ENCODE measurements around the gene DLG4.
"Not testable (repeated sequence)": the region's sequence is repeated elsewhere in the genome, so short reads cannot be mapped to it uniquely, and the experiment has no call there.

DLG4 gene

DNA sequence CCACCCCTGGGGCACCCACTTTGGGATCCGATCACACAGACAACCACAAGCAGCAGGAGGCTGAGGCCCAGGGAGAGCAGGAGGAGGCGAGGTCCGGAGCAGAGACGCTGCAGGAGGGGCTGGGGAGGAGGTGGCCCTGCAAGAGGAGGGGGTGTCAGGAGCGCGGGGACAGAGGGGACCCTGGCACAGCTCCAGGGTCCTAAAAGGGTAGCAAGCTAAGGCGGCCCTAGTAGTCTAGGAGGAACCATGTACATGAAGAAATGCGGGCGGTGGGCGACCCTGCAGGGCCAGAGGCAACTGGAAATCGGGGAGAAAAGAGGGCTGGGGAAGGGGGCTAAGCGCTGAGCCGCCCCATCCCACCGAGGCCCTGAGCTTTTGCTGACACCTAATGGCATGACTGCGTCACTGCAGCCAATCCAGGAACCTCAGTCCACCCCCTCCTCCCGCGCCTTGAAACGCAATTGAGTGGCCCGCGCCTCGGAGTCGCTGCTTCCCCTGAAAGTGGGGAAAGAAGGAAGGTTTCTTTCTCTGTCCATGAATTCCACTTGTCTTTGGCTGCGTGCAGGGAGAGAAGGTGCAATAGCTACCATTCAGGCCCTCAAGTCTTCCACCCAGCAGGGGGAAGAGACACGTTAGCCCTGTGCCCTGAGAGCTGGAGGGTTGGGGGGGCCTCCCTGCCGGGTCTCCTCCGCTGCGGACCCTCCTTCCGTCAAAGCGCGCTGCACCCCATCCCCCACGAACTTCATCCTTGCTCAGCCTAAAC, 42.3 kb downstream of the DLG4 start:
- H3K27ac ChIP-seq (ENCODE audit: low read depth, low read length), result no peak overlapping the region
- H3K4me3 ChIP-seq (ENCODE audit: low read depth in 1 of 5, low read length in 5 of 5), result peak overlapping the region; percentile 43 to 64 (median 57)
- H3K36me3 ChIP-seq (ENCODE audit: control insufficient read depth in 5 of 5, insufficient read depth in 5 of 5, low read length in 5 of 5), result no peaks in the 10 kb centered on the region
- peaks cover 2 to 24% (median 24%) of the 10 kb centered on the region in 5 donors for H3K4me1 ChIP-seq (ENCODE audit: control insufficient read depth in 5 of 5, insufficient read depth in 5 of 5, low read length in 5 of 5)
- H3K9me3 ChIP-seq (ENCODE audit: control insufficient read depth in 5 of 5, low read length in 5 of 5), result no peaks in the 10 kb centered on the region
- H3K27me3 ChIP-seq (ENCODE audit: control insufficient read depth in 5 of 5, insufficient read depth in 4 of 5, low read length in 5 of 5), result peaks cover 15 to 35% (median 24%) of the 10 kb centered on the region in 5 donors
- H3K9ac ChIP-seq (ENCODE audit: low read length in 5 of 5), result peak overlapping the region in 3 of 5 donors; percentile 35 to 54 (median 53)

- Histone ChIP-seq H3K27ac (ENCODE audit: low read depth, low read length) (no peak overlapping the region), H3K4me1 (ENCODE audit: control insufficient read depth in 5 of 5, insufficient read depth in 5 of 5, low read length in 5 of 5) (peaks cover 2 to 24% (median 24%) of the 10 kb centered on the region in 5 donors), H3K27me3 (ENCODE audit: control insufficient read depth in 5 of 5, insufficient read depth in 4 of 5, low read length in 5 of 5) (peaks cover 15 to 35% (median 24%) of the 10 kb centered on the region in 5 donors), H3K36me3 (ENCODE audit: control insufficient read depth in 5 of 5, insufficient read depth in 5 of 5, low read length in 5 of 5) (no peaks in the 10 kb centered on the region), H3K9ac (ENCODE audit: low read length in 5 of 5) (no peak overlapping the region), H3K9me3 (ENCODE audit: control insufficient read depth in 5 of 5, low read length in 5 of 5) (no peaks in the 10 kb centered on the region), H3K4me3 (ENCODE audit: low read depth in 1 of 5, low read length in 5 of 5) (peak overlapping the region in 1 of 5 donors; percentile 64)
These were observed 42.8 kb downstream of the DLG4 start for GRCh38 chr17:7176841-7177190.

GRCh38 chr17:7176107-7176840, 43.4 kb downstream of the DLG4 start:
- no peak overlapping the region for H3K27ac ChIP-seq (ENCODE audit: low read depth, low read length)
- H3K9ac ChIP-seq (ENCODE audit: low read length in 5 of 5), result no peak overlapping the region
- H3K4me3 ChIP-seq (ENCODE audit: low read depth in 1 of 5, low read length in 5 of 5), result no peak overlapping the region
- no peaks in the 10 kb centered on the region for H3K36me3 ChIP-seq (ENCODE audit: control insufficient read depth in 5 of 5, insufficient read depth in 5 of 5, low read length in 5 of 5)
- H3K27me3 ChIP-seq (ENCODE audit: control insufficient read depth in 5 of 5, insufficient read depth in 4 of 5, low read length in 5 of 5), result peaks cover 15 to 35% (median 24%) of the 10 kb centered on the region in 5 donors
- no peaks in the 10 kb centered on the region for H3K9me3 ChIP-seq (ENCODE audit: control insufficient read depth in 5 of 5, low read length in 5 of 5)
- H3K4me1 ChIP-seq (ENCODE audit: control insufficient read depth in 5 of 5, insufficient read depth in 5 of 5, low read length in 5 of 5), result peaks cover 2 to 24% (median 24%) of the 10 kb centered on the region in 5 donors

DNA sequence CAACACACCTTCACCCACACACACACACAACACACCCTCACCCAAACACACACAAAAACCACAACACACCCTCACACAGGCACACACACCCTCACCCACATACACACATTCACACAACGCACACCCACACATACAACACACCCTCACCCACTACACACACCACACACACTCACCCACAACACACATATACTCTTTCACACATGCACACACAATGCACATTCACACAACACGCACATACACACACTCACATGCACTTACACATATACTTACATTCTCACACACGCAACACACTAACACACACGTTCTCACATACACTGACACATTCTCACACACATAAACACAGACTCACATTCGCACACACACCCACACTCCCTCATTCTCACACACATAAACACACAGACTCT, 44.3 kb downstream of the DLG4 start:
- Histone ChIP-seq H3K9me3 (ENCODE audit: control insufficient read depth in 5 of 5, low read length in 5 of 5) (no peaks in the 10 kb centered on the region), H3K4me1 (ENCODE audit: control insufficient read depth in 5 of 5, insufficient read depth in 5 of 5, low read length in 5 of 5) (peaks cover 2 to 24% (median 24%) of the 10 kb centered on the region in 5 donors), H3K9ac (ENCODE audit: low read length in 5 of 5) (no peak overlapping the region), H3K4me3 (ENCODE audit: low read depth in 1 of 5, low read length in 5 of 5) (no peak overlapping the region), H3K27ac (ENCODE audit: low read depth, low read length) (no peak overlapping the region), H3K36me3 (ENCODE audit: control insufficient read depth in 5 of 5, insufficient read depth in 5 of 5, low read length in 5 of 5) (no peaks in the 10 kb centered on the region), H3K27me3 (ENCODE audit: control insufficient read depth in 5 of 5, insufficient read depth in 4 of 5, low read length in 5 of 5) (peaks cover 15 to 35% (median 24%) of the 10 kb centered on the region in 5 donors)

- H3K27ac ChIP-seq (ENCODE audit: low read depth, low read length), result no peak overlapping the region
- H3K9me3 ChIP-seq (ENCODE audit: control insufficient read depth in 5 of 5, low read length in 5 of 5), result peaks cover 0 to 3% (median 0%) of the 10 kb centered on the region in 5 donors
- no peaks in the 10 kb centered on the region for H3K36me3 ChIP-seq (ENCODE audit: control insufficient read depth in 5 of 5, insufficient read depth in 5 of 5, low read length in 5 of 5)
- peaks cover 2 to 24% (median 24%) of the 10 kb centered on the region in 5 donors for H3K4me1 ChIP-seq (ENCODE audit: control insufficient read depth in 5 of 5, insufficient read depth in 5 of 5, low read length in 5 of 5)
- H3K27me3 ChIP-seq (ENCODE audit: control insufficient read depth in 5 of 5, insufficient read depth in 4 of 5, low read length in 5 of 5), result peaks cover 15 to 35% (median 24%) of the 10 kb centered on the region in 5 donors
- peak overlapping the region in 1 of 5 donors; percentile 67 for H3K9ac ChIP-seq (ENCODE audit: low read length in 5 of 5)
- H3K4me3 ChIP-seq (ENCODE audit: low read depth in 1 of 5, low read length in 5 of 5), result peak overlapping the region in 4 of 5 donors; percentile 42 to 60 (median 46)
These were observed 44.9 kb downstream of the DLG4 start for GRCh38 chr17:7174603-7175326.

DNA sequence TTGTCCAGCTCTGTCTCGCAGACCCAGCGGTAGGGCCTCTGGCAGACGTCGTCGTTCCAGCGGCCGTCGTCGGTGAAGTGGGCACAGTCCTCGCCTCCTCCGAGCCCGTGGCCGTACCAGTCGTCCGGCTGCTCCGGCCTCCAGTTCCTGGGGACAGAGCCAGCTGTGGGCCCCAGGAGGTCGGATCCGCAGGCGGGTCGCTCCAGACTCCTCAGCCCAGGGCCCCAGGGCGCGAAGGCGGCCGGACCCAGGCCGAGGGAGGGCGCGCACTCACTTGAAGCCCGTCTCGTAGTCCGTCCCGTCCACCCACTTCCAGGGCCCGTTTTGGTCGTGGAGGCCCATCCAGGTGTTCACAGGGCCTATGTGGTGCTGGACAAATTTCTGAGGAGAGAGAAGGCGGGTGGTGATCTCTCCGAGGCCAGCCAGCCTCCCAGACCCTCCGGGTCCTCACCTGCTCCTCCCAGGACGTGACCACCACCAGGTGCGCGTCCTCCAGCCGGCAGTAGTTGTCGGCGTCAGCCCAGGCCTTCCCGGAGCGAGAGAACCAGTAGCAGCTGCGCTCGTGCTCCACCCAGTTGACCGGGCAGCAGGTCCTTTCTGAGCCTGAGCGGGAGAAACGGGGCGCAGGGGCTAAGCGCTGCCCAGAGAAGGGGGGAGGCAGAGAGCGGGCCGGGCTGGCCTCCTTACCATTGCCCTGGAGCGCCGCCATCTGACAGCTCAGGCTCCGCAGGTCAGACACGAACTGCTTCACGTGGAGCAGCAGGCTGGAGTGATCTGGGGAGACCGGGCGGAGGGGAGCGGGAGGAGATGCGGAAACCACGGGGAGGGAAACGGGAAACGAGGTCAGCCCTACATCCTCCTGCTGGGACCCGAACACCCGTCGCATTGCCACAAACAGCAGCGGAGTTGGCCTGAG, 45.7 kb downstream of the DLG4 start:
- H3K27ac ChIP-seq (ENCODE audit: low read depth, low read length), result no peak overlapping the region
- H3K4me3 ChIP-seq (ENCODE audit: low read depth in 1 of 5, low read length in 5 of 5), result peak overlapping the region in 4 of 5 donors; percentile 42 to 60 (median 46)
- H3K36me3 ChIP-seq (ENCODE audit: control insufficient read depth in 5 of 5, insufficient read depth in 5 of 5, low read length in 5 of 5), result no peaks in the 10 kb centered on the region
- H3K4me1 ChIP-seq (ENCODE audit: control insufficient read depth in 5 of 5, insufficient read depth in 5 of 5, low read length in 5 of 5), result peaks cover 2 to 24% (median 24%) of the 10 kb centered on the region in 5 donors
- peaks cover 15 to 35% (median 24%) of the 10 kb centered on the region in 5 donors for H3K27me3 ChIP-seq (ENCODE audit: control insufficient read depth in 5 of 5, insufficient read depth in 4 of 5, low read length in 5 of 5)
- peak overlapping the region in 2 of 5 donors; percentile 39 to 67 for H3K9ac ChIP-seq (ENCODE audit: low read length in 5 of 5)
- H3K9me3 ChIP-seq (ENCODE audit: control insufficient read depth in 5 of 5, low read length in 5 of 5), result peaks cover 0 to 9% (median 3%) of the 10 kb centered on the region in 5 donors

GRCh38 chr17:7172522-7173191, 47.0 kb downstream of the DLG4 start:
- H3K36me3 ChIP-seq (ENCODE audit: control insufficient read depth in 5 of 5, insufficient read depth in 5 of 5, low read length in 5 of 5); H3K4me3 ChIP-seq (ENCODE audit: low read depth in 1 of 5, low read length in 5 of 5); H3K9ac ChIP-seq (ENCODE audit: low read length in 5 of 5); H3K27ac ChIP-seq (ENCODE audit: low read depth, low read length): not testable (repeated sequence)
- H3K27me3 ChIP-seq (ENCODE audit: control insufficient read depth in 5 of 5, insufficient read depth in 4 of 5, low read length in 5 of 5), result peaks cover 9 to 26% (median 17%) of the 10 kb centered on the region in 5 donors
- H3K9me3 ChIP-seq (ENCODE audit: control insufficient read depth in 5 of 5, low read length in 5 of 5), result peaks cover 0 to 13% (median 4%) of the 10 kb centered on the region in 5 donors
- H3K4me1 ChIP-seq (ENCODE audit: control insufficient read depth in 5 of 5, insufficient read depth in 5 of 5, low read length in 5 of 5), result peaks cover 2 to 20% (median 18%) of the 10 kb centered on the region in 5 donors

DNA sequence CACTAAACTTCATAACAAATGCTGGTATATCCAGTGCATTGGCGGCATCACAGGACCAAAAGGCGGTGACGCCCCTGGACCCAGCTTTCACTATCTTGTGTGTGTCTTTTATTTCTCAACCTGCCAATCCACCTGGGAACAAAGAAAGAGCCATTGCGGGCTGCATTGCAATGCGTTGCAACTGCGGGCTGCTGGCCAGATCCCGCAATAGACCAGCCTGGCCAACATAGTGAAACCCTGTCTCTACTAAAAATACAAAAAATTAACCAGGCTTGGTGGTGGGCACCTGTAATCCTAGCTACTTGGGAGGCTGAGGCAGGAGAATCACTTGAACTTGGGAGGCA, 50.1 kb downstream of the DLG4 start:
- H3K4me3 ChIP-seq (ENCODE audit: low read depth in 1 of 5, low read length in 5 of 5); H3K36me3 ChIP-seq (ENCODE audit: control insufficient read depth in 5 of 5, insufficient read depth in 5 of 5, low read length in 5 of 5); H3K4me1 ChIP-seq (ENCODE audit: control insufficient read depth in 5 of 5, insufficient read depth in 5 of 5, low read length in 5 of 5); H3K27me3 ChIP-seq (ENCODE audit: control insufficient read depth in 5 of 5, insufficient read depth in 4 of 5, low read length in 5 of 5); H3K27ac ChIP-seq (ENCODE audit: low read depth, low read length); H3K9ac ChIP-seq (ENCODE audit: low read length in 5 of 5): not testable (repeated sequence)
- H3K9me3 ChIP-seq (ENCODE audit: control insufficient read depth in 5 of 5, low read length in 5 of 5), result peaks cover 0 to 13% (median 4%) of the 10 kb centered on the region in 5 donors
